Measurements from ENCODE around the gene CLEC1B.
"Not testable (repeated sequence)": the region's sequence is repeated elsewhere in the genome, so short reads cannot be mapped to it uniquely, and the experiment has no call there.

DNA sequence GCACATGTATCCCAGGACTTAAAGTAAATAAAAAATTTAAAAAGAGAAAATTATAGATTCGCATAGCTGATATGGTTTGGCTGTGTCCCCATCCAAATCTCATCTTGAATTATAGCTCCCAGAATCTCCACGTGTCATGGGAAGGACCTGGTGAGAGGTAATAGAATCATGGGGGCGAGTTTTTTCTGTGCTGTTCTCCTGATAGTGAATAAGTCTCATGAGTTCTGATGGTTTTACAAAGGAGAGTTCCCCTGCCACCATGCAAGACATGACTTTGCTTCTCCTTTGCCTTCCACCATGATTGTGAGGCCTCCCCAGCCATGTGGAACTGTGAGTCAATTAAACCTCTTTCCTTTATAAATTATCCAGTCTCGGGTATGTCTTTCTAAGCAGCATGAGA is 27.7 kb upstream of the CLEC1B start:
- TF ChIP-seq, protein P1, sequence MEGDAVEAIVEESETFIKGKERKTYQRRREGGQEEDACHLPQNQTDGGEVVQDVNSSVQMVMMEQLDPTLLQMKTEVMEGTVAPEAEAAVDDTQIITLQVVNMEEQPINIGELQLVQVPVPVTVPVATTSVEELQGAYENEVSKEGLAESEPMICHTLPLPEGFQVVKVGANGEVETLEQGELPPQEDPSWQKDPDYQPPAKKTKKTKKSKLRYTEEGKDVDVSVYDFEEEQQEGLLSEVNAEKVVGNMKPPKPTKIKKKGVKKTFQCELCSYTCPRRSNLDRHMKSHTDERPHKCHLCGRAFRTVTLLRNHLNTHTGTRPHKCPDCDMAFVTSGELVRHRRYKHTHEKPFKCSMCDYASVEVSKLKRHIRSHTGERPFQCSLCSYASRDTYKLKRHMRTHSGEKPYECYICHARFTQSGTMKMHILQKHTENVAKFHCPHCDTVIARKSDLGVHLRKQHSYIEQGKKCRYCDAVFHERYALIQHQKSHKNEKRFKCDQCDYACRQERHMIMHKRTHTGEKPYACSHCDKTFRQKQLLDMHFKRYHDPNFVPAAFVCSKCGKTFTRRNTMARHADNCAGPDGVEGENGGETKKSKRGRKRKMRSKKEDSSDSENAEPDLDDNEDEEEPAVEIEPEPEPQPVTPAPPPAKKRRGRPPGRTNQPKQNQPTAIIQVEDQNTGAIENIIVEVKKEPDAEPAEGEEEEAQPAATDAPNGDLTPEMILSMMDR (conservative IDR thresholded peaks at IDR 0.05 in 1 of 2, IDR thresholded peaks at IDR 0.05 in 1 of 2; ENCODE audit: extremely low read depth in 1 of 2, insufficient read depth in 1 of 2, low read depth in 1 of 2, low read length in 2 of 2), result not testable (repeated sequence)
- not testable (repeated sequence) for TF ChIP-seq EZH2 (IDR thresholded peaks at IDR 0.05; ENCODE audit: borderline replicate concordance, low read length)

Measured in mammary epithelial cell (primary cell).